Medulla oblongata (tissue), 1 donor: ENCODE data around the gene RASIP1.
"Not testable (repeated sequence)": the region's sequence is repeated elsewhere in the genome, so short reads cannot be mapped to it uniquely, and the experiment has no call there.

Source experiments
- DNase-seq: peaks from one replicate; pipeline ENCODE4 v3.0.0-alpha.2; 2015; ENCODE audit errors: extremely low spot score

Gene RASIP1

DNA sequence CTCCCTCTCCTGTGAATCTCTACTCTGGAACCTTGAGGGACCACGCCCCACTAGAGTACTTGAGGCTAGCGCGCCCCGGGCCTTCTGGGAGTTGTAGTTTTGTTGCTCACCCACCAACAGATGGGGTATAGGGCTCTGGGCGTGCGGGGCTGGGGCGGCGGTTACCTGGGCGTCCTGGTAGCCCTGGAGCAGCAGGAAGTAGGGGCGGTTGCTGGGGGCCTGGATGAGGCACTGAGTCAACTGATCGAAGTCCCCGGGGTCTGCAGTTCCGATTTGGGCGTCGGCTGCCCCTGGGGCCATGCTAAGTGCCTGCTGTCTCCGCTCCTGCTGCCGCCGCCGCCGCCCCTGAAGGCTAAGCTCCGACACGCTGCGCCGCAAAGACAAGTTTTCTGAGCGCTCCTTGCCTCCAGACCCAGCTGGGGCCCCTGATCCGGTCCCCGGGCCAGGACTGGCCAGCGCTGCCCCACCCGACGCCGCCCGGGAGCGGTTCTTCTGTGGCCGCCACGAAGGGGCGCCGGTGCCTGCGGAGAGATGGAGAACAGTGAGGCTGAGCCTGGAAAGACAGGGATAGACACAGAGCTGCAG is 5.3 kb downstream of the RASIP1 start:
- DNase-seq, result no peak

DNA sequence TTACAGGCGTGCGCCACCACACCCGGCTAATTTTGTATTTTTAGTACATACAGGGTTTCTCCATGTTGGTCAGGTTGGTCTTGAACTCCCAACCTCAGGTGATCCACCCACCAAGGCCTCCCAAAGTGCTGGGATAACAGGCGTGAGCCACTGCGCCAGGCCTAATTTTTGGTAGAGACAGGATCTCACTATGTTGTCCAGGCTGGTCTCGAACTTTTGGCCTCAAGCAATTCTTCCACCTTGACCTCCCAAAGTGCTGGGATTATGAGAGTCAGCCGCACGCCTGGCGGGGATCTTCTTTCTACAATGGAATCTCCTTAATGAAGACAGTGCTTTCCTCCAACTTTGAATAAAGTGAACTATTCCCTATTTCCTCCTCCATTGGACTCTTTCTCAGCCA is 5.8 kb downstream of the RASIP1 start:
- DNase-seq, result no peak

DNA sequence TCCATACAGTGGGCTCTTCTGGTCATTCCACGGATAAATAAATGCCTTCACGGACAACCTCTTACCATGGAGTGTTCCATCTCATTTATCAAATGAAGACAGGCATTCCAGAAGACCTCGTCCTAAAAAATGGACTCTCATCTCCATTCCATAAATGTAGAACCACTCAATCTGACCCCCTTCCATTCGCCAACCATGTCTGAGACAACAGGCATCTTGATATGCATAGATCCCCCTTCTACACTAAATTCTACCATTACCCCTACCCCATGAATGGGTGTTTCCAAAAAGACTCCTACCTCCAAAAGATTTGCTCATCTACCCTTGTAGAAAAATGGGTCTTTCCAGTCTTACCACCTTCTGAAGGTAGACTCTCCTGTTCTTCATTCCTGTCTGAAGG is 9.0 kb downstream of the RASIP1 start:
- no peak for DNase-seq

DNA sequence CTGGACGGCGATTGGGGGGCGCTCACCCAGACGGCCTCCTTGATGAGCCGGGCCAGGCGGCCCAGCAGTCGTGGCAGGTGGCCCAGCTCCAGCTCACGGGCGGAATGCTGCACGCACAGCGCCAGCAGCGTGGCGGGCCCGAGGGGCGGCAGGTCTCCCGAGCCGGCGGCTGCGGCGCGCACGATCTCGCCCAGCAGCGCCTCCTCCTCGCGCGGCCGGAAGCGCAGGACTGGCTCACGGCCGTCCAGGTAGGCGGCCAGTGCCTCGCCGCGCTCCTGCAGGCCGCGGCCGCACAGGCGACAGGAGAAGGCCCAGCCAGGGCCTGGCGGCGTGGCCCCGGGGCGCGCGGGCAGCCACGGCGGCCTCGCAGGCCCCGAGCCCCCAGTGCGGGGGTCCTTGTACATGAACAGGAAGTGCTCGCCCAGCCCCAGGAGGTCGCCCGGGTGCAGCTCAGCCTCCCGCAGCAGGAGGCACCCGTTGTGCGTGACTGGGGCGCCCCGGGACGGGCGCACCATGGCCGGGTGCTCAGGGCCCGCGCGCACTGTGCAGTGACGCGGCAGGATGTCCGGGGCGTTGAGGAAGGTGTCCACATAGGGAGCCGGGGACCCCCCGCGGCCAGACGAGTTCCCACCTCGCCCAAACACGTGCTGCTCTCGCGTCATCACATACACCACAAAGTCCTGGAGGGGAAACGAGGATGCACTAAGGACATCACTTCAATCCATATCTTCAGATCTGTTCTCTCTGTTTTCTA is 11.3 kb downstream of the RASIP1 start:
- DNase-seq, result no peak

DNA sequence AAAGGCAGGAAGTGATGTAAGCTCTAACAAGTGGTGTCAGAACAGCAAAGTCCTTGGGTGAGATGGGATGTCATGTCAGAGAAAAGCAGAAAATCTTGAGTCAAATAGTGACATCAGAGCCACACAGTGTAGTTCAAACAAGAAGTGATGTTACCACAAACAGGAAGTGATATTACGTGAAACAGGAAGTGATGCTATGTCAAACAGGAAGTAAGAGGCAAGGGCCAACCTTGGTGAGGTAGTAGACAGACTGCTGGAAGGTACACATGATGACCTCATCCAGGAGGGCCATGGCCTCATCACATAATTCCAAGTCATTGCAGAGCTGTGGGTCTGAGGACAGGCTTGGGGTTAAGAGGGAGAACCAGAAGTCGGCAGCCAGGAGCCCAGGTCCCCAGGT is 13.9 kb downstream of the RASIP1 start:
- no peak for DNase-seq

DNA sequence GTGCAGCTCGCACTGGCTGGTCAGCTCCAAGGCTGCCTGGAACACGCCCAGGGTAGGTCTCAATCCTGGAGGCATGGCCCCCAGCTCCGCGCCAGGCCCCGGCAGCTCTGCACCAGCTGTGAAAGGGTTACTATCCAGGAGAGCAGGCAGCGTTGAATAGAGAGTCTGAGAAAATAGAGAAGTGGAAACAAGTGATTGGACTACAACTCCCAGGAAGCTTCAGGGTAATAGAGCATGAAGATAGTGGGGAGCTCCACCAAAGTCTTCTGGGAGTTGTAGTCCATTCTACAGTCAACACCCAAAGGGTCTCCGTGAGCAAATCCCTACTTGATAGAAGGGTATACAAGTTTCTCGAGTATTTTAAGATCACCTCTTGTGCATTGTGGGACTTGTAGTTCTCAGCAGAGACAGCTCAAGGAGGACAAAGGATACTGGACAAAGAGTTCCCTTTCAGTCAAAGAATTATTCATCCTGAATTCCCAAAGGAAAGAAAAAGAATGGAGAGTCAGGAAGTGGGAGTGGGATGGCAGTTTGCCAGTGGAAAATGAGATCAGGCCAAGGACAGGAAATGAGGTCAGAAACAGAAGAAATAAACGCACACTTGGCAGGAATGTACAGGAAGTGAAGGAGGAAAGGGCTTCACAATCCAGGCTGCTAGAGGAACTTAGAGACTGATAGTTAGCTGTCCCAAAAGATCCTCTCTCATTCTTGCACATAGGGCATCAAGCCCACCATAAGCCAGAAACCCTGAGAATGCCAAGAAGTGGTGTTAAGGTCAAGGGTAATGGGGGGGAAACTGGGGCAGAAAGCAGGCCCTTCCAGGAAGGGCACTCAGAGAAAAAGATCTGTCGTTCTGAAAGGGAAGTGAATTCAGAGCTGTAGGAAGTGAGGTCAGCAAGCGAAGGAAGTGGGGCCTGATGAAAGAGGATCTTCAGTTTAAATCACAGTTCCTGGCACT is 15.3 kb downstream of the RASIP1 start:
- peak; percentile 76 for DNase-seq

DNA sequence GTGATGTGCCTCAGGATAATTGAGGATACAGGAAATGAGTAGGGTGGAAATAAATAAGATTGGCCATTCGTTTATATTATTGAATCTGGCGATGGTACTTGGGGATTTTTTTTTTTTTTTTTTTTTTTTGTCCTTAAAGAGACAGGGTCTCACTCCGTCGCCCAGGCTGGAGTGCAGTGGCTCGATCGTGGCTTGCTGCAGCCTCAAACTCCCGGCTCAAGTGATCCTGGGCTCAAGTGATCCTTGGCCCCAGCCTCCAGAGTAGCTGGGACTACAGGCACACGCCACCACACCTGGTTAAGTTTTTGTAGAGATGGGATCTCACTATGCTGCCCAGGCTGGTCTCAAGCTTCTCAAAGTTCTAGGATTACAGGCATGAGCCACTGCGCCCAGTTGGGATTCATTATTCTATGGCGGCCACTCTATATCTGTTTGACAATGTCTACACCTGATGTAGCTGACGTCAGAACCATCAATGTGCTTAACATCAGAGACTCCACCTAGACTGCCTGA is 18.2 kb downstream of the RASIP1 start:
- no peak for DNase-seq

DNA sequence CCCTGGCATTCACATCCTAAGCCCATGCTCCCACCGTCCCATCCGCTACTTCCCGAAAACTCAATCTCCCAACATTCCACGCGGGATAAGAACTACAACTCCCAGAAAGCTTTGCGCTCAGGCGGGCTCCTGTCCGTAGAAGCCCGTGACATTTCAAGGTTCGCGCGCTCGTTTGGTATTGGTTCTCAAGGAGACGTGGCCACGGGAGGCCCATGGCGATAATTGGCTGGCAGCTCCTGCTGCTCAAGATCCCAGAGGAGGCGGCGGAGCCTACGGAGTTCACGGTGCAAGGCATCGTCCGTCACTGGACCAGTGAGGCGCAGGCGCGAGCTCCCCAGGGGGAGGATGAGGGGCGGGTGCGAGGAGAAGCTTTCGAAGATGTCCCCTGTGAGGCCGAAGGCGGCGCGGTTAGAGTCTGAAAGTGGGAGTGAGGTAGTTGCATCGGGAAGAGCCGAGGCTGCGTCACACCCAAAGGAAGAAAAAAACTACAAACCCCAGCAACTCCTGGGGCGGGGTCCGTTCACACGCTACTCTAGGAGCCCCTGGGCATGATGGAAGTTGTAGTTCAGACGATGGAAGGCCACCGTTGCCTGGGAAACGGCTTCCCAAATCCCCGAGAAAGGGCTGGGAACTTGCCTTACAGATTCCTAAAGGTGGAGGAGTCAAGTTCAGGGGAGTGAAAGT is 19.7 kb downstream of the RASIP1 start:
- peak; percentile 100 for DNase-seq

DNA sequence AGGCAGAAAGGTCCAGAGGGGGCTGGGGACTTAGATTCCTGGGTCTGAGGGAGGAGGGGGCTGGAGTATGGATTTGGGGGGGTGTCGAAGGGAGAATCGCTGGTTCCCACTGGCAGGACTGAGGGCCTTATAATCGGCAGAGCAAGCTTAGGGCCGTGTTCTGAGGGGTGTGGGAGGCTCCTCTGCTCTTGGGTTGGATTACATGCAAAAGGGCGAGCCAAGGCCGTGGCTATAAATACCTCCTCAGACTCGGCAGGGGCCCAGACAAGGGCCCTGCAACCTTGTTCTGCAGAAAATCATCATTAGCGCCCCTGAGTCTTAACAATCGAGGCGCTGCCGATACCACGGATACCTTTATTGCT is 20.2 kb downstream of the RASIP1 start:
- DNase-seq, result no peak

DNA sequence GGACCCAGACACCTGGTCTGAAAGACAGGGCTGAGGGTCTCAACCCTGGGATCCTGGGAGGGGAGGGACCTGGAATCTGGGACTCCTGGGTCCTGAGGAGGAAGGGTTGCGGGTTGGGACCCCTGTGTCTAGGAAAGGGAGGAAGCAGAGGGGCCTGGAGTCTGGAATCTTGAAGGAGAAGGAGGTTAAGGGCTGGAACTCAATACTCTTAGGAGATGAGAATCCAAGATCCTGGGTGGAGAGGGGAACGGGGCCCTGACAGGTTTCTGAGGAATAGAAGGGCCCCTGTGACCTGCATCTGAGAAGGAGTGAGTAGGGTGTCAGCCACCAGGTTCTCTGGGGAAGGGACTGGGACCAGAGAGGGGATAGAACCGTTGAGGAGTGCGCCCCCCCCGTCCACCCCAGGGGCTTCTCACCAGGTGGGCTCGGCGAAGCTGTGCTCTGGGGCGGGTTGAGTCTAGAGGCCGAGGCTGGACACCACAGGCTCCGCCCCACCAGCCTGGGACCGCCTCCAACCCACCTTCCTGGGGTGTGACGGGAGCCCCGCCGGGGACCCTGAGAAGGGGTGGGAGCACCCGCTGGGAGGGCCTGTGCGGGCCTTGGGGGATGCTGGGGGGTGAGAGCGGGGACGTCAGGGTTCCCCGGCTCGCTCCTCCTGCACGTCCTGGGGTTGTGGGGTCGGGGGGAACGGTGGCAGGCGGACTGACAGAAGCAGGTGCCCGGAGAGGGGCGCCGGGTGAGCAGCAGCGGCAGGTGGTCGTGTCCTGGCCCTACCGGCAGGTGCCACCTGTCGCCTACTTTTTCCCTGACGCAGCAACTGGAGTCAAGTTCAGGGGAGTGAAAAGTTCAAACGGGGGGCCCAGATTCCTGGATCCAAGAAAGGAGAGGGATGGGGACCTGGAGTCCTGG is 20.9 kb downstream of the RASIP1 start, which contains the start of gene MAMSTR:
Gene MAMSTR, minus strand, starts transcription at position 463 of the 909 bp plus-strand sequence. CDS start 694 bp downstream, outside the sequence.
- DNase-seq, result no peak

DNA sequence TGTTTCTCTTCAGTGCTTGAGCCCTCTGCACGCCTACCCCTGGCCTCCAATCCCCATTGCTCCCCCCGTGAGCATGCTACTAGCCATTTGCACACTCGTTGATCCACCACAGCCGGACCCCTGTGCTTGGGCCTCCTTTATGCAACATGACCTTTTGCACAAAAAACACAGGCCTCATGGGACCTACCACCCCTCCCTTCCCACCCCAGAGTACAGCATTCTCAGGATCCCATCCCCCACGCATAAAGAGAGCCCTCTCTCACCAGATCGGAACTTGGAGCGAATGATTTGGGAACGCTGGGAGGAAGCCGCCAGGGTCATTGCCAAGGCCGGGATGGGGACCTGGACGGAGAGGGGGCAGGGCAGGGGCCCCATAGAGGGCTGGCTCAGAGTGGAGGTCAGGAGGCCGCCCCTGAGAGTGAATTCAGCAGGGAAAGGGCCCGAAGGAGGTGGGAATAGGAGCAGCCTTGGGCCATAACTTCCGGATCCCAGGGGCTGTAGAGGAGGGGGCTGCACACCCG is 21.6 kb downstream of the RASIP1 start:
- no peak for DNase-seq

DNA sequence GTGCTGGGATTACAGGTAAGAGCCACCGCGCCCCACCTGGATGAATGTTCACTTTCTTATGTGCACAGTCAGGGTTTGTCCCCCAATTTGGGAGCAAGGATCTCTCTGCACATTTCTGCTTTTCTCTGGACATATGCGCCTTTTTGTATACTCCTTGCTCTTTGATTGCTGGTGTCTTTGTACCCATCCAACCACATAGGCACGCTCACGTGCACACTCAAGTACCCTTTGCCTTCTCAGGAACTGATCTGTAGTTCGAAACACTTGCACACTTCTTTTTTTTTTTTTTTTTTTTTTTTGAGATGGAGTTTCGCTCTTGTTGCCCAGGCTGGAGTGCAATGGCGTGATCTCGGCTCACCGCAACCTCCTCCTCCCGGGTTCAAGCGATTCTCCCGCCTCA is 22.3 kb downstream of the RASIP1 start:
- not testable (repeated sequence) for DNase-seq

DNA sequence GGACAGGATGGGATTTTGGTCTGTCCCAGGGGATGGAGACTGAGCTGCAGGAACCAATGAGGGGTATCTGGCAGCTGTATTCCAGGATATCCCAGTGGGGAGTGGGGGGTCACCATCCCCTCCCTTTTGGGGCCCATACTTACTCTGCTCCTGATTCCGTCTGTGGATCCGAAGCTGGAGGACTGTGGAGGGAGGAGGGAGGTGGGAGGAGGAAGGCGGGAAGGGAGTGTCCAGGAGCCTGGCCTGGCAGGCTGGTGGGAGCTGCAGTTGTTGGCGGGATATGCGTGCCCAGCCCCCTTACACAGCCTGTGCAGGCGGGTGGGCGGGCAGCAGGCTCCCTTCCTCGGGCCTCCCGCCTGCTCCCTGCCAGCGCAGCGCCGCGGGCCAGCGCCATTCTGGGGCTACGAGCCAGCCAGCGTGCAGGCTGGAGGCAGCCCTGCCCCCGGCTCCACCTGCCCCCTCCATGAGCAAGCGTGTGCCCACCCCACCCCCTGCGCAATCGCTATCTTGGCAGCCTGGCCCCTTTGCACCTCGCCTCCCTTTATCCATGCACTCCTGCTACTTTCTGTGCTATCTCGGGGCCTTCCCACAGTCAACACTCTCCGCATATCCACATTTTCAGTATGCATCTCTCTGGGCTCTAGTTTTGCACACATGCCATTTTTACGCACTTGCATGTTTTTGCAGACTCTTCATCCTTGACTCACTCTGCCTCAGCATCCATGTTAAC is 23.7 kb downstream of the RASIP1 start:
- DNase-seq, result peak; percentile 50

DNA sequence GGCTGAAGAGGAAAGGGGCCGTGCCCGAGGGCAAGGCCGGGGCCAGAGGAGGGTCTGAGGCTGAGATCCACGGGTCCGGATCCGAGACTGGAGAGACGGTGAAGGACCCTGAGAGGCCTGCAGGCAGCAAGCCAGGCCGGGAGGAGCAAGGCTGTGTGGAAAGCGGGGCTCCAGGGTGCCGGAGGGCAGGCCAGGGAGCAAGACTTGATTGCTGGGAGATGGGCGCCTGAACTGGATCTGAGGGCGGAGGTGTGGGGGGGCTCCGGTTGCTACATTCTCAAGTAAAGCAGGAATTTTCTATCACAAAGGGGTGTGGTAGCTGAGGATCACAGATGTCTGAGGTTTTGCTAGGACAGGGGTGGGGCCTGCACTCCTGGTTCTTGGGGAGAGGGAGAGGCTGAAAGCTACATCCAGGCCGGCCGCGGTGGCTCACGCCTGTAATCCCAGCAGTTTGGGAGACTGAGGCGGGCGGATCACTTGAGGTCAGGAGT is 24.7 kb downstream of the RASIP1 start:
- DNase-seq, result no peak

DNA sequence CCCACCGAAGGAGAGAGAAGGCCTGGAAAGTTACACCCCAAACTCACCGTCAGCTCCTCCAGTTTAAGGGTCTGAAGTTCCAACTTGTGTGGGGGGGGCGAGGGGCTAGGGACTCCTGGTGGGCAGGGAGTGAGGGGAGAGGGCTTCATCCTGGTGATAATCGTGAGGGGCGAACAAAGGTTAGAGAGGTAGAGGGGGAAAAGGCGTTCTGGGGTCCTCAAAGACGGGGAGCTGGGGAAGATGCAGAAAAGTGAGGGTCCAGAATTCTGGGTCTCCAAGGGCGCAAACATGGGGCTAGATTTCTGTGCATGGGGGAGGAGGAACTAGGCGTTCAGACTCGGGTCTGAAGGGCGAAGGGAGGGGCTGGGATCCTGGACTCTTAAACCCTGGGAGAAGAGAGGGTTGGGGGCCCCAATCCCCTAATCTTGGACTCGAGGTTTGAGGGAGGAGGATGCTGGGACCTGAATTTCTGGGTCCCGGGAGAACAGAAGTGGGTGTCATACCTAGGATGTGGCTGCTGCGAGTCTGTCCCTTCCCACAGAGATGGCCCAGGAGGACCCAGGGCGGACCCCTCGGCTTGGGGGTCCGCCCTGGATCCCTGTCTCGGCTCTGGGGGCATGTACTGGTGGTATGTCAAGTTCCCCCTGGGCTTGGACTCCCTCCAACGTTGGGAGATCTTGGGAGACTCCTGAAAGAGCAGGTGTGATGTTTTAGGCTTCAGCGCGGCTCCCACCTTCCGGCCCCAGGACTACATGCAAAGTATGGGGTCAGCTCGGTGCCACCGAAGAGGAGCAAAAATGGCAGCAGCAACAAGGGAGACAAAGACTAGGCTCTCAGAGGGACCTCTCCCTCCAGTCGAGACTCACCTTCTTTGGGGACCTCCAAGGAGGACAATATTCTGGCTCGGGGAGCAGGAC is 25.4 kb downstream of the RASIP1 start:
- DNase-seq, result no peak

DNA sequence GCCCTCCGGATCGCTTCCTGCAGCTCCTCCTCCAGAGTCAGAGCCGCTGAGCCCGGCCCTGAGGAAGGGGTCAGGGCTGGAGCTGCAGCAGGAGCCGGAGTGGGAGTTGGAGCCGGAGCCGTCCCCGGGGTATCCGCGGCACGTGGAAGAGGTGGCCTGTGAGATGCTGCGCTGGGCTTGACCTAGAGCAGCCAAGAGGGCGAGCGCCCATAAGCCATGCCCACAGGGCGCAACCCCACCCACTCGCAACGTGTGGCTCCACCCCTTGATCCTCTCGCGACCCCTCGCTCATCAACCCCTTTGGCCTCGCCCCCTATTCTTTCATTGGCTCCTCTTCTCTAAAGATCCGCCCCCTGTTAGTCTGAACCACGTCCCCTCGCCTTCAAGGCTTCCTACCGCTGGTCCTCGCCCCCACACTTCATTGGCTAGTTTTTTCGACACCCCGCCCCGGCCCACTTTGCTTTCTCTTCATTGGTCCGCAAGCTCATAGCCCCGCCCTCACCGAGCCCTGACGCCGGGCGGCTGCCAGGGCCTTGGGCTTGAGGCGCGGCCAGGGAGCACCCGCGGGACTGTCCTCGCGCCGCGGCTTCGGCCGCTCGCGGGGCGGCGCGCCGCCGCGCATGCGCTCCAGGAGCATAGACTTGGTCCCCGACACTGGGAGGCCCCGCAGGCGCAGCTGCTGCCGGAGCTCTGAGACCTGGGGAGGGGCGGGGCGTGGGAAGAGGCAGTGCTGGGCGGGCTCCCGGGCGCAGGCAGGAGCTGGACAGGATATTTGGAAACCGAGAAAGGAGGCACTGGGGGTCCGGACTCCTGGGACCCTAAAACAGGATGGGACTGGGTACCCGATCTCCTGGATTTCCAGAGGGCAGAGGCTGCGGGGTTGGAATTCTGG is 26.3 kb downstream of the RASIP1 start:
- peak; percentile 100 for DNase-seq
